ENCODE data around the gene ZNF444.

DNA sequence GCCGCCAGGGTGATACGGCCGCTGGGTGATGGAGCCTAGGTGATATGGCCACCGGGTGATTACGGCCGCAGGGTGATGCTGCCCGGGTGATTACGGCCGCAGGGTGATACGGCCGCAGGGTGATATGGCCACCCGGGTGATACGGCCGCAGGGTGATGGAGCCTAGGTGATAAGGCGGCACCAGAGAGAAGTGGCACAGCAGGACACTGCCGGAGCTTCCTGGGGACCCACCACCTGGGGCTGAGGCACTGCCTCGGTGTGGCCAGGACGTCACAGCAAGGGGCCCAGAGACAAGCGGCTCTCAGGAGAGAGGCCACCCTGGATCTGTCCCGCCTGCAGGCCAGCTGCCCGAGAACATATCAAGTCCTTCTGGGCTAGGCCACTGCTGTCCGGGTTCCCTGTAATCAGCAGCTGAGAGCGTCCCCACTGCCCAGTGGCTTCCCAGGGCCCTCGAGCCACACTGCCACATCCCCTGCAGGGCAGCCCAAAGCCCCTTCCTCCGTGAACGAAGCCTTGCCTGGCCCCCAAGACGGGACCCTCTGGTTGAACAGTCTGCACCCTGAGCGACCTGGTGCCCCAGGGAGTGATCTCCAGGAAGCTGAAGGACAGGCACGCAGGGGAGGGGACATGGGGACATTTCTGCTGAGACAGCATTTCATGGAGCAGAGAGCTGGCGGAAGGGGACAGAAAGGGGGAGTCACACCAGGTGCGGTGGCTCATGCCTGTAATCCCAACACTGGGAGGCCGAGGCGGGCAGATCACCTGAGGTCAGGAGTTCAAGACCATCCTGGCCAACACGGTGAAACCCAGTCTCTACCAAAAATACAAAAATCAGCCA, 42.1 kb upstream of the ZNF444 start:
- TF ChIP-seq POLR2A (IDR thresholded peaks at IDR 0.05; ENCODE audit: low read depth, low read length) (no peak), POLR2AphosphoS5 (IDR thresholded peaks at IDR 0.05; ENCODE audit: low read depth, low read length) (no peak), TAF1 (IDR thresholded peaks at IDR 0.05; ENCODE audit: borderline replicate concordance, low read depth, low read length) (no peak)
